ENCODE measurements around the gene ZNF81.

GRCh38 chrX:47864300-47864699 lies 27.6 kb downstream of the ZNF81 start:
- TF ChIP-seq TAF1 (IDR thresholded peaks at IDR 0.05; ENCODE audit: borderline replicate concordance, insufficient read depth, low read length) (no peak), POLR2AphosphoS5 (IDR thresholded peaks at IDR 0.05; ENCODE audit: low read depth, low read length) (no peak)

All from PFSK-1 (cell line).